SK-N-SH (cell line): ENCODE data around the gene ATR. TPM values are rescaled to one million over a fixed set of nuclear protein-coding genes. Genes with fewer than 3 reads are reported as not detected.
A peak's percentile ranks its signal among the peaks of the same experiment; 100 is the strongest.

Source experiments
- CTCF ChIA-PET: fragments of 300-600, 350-600 bp; formaldehyde crosslinking; extraction: SDS; loops from one replicate; lab custom pipeline; 2021; lab: Yijun Ruan, JAX
- POLR2A ChIA-PET: fragments of 350-600 bp; sonication (Branson Sonifier 250); formaldehyde crosslinking; extraction: SDS; loops from one replicate; lab custom pipeline; 2020; ENCODE audit warnings: antibody characterized with exemption, inconsistent platforms; lab: Yijun Ruan, JAX
- DNase-seq: peaks from one replicate; pipeline ENCODE4 v3.0.0; 2012
- H2AFZ ChIP-seq: fragments of 200-600 bp; sonication (generic); 2 replicates; pipeline ENCODE4 v1.8.1; 2016; ENCODE audit warnings: antibody characterized with exemption, mild to moderate bottlenecking, low read depth
- H3F3A ChIP-seq: fragments of 200-600 bp; sonication (generic); replicated peaks from 2 replicates; pipeline ENCODE3; 2016; ENCODE audit warnings: antibody characterized with exemption, mild to moderate bottlenecking; ENCODE audit not compliant: insufficient read depth
- H3K27ac ChIP-seq, 2 experiments: fragments of 200-500 bp in 1 of 2; fragments of 200-600 bp in 1 of 2; sonication (Bioruptor generic) in 1 of 2; sonication (generic), shearing (Covaris generic) in 1 of 2; 2 replicates each; pipeline versions ENCODE4 v1.5.1 to v1.6.1; 2014 to 2016; ENCODE audit warnings: low read depth in 2 of 2, inconsistent platforms in 1 of 2, low read length in 1 of 2, mild to moderate bottlenecking in 1 of 2, mixed read lengths in 1 of 2
- H3K27me3 ChIP-seq: fragments of 200-600 bp; sonication (generic), shearing (Covaris generic); 2 replicates; pipeline ENCODE4 v1.6.1; 2016; ENCODE audit warnings: mixed run types; ENCODE audit not compliant: insufficient read depth
- H3K36me3 ChIP-seq, 2 experiments: fragments of 200-500 bp in 1 of 2; fragments of 200-600 bp in 1 of 2; sonication (Bioruptor generic) in 1 of 2; sonication (generic) in 1 of 2; replicated peaks in 1 of 2; 2 replicates each; pipeline versions ENCODE3 to v1.5.1; 2014 to 2016; ENCODE audit warnings: low read length in 1 of 2, mild to moderate bottlenecking in 1 of 2; ENCODE audit not compliant: insufficient read depth in 2 of 2, control insufficient read depth in 1 of 2
- H3K4me1 ChIP-seq, 2 experiments: fragments of 200-500 bp in 1 of 2; fragments of 200-600 bp in 1 of 2; sonication (Bioruptor generic) in 1 of 2; sonication (generic), shearing (Covaris generic) in 1 of 2; 2 replicates each; pipeline versions ENCODE4 v1.5.1 to v1.6.1; 2014 to 2016; ENCODE audit warnings: low read depth in 1 of 2, low read length in 1 of 2, mixed run types in 1 of 2; ENCODE audit not compliant: insufficient read depth in 2 of 2, control insufficient read depth in 1 of 2
- H3K4me2 ChIP-seq: fragments of 200-600 bp; sonication (generic), shearing (Covaris generic); 2 replicates; pipeline ENCODE4 v1.6.1; 2017; ENCODE audit warnings: mixed run types
- H3K4me3 ChIP-seq, 2 experiments: fragments of 200-500 bp in 1 of 2; fragments of 200-600 bp in 1 of 2; sonication (Bioruptor generic) in 1 of 2; sonication (generic), shearing (Covaris generic) in 1 of 2; 2 replicates each; pipeline versions ENCODE4 v1.5.1 to v1.8.1; 2014 to 2016; ENCODE audit warnings: low read depth in 2 of 2, inconsistent platforms in 1 of 2, low read length in 1 of 2, mild to moderate bottlenecking in 1 of 2, mixed read lengths in 1 of 2, moderate library complexity in 1 of 2
- H3K79me2 ChIP-seq: fragments of 200-600 bp; sonication (generic); 2 replicates; pipeline ENCODE4 v1.8.1; 2017; ENCODE audit warnings: mild to moderate bottlenecking; ENCODE audit not compliant: insufficient read depth
- H3K9ac ChIP-seq: fragments of 200-600 bp; sonication (generic); 2 replicates; pipeline ENCODE4 v1.6.1; 2017; ENCODE audit warnings: mixed run types
- H3K9me2 ChIP-seq: fragments of 200-600 bp; sonication (generic); 2 replicates; pipeline ENCODE4 v1.6.1; 2017; ENCODE audit warnings: mixed run types
- H3K9me3 ChIP-seq: fragments of 200-600 bp; sonication (generic); 2 replicates; pipeline ENCODE4 v1.6.1; 2017; ENCODE audit warnings: mixed run types, mild to moderate bottlenecking, moderate library complexity
- H4K20me1 ChIP-seq: fragments of 200-600 bp; sonication (generic); 2 replicates; pipeline ENCODE4 v1.6.1; 2017; ENCODE audit warnings: mild to moderate bottlenecking, mixed run types; ENCODE audit not compliant: insufficient read depth
- CHD2 ChIP-seq: fragments of 150-350 bp; IDR thresholded peaks from 2 replicates; pipeline ENCODE4 v1.6.1; 2018; ENCODE audit warnings: low read length; ENCODE audit not compliant: partially characterized antibody
- ELF1 ChIP-seq: IDR thresholded peaks from 2 replicates; pipeline ENCODE4 v1.4.0; 2012
- EP300 ChIP-seq, 2 experiments: IDR thresholded peaks; 2 replicates each; pipeline versions ENCODE4 v1.4.0 to v1.6.1; 2012; ENCODE audit warnings: borderline replicate concordance in 1 of 2, low read depth in 1 of 2, low read length in 1 of 2
- FOXM1 ChIP-seq: IDR thresholded peaks from 2 replicates; pipeline ENCODE4 v1.4.0; 2012; ENCODE audit warnings: low read depth, mild to moderate bottlenecking
- GATA2 ChIP-seq: sonication (generic); formaldehyde crosslinking; IDR thresholded peaks from 2 replicates; pipeline ENCODE4 v1.5.0; 2020; ENCODE audit warnings: mild to moderate bottlenecking, missing genetic modification reagents
- JUND ChIP-seq: IDR thresholded peaks from 2 replicates; pipeline ENCODE4 v1.4.0; 2012
- MAX ChIP-seq: IDR thresholded peaks from 2 replicates; pipeline ENCODE4 v1.4.0; 2012; ENCODE audit warnings: low read depth
- MEF2A ChIP-seq: IDR thresholded peaks from 2 replicates; pipeline ENCODE4 v1.4.0; 2012; ENCODE audit warnings: low read depth, borderline replicate concordance
- NRF1 ChIP-seq: IDR thresholded peaks from 2 replicates; pipeline ENCODE4 v1.6.1; 2012; ENCODE audit warnings: low read depth, mild to moderate bottlenecking, low read length
- POLR2AphosphoS5 ChIP-seq: IDR thresholded peaks from 2 replicates; pipeline ENCODE4 v1.6.1; 2012; ENCODE audit warnings: low read depth, low read length
- RCOR1 ChIP-seq: fragments of 150-350 bp; IDR thresholded peaks from 2 replicates; pipeline ENCODE4 v1.6.1; 2017; ENCODE audit warnings: antibody characterized with exemption, low read length
- REST ChIP-seq: IDR thresholded peaks from 2 replicates; pipeline ENCODE4 v1.6.1; 2012; ENCODE audit warnings: mild to moderate bottlenecking, low read depth, low read length, moderate library complexity
- RFX5 ChIP-seq: IDR thresholded peaks from 2 replicates; pipeline ENCODE4 v1.6.1; 2012; ENCODE audit warnings: mild to moderate bottlenecking, improper control_type of control experiment, low read length
- SIN3A ChIP-seq: IDR thresholded peaks from 2 replicates; pipeline ENCODE4 v1.6.1; 2012; ENCODE audit warnings: low read depth, mild to moderate bottlenecking, low read length, moderate library complexity, borderline replicate concordance
- SMC3 ChIP-seq: IDR thresholded peaks from 2 replicates; pipeline ENCODE4 v1.6.1; 2012; ENCODE audit warnings: low read depth, low read length, improper control_type of control experiment
- TCF12 ChIP-seq: IDR thresholded peaks from 2 replicates; pipeline ENCODE4 v1.4.0; 2012
- TEAD4 ChIP-seq: IDR thresholded peaks from 2 replicates; pipeline ENCODE4 v1.4.0; 2012; ENCODE audit warnings: mild to moderate bottlenecking, borderline replicate concordance; ENCODE audit not compliant: insufficient read depth
- USF2 ChIP-seq: fragments of 150-350 bp; IDR thresholded peaks from 2 replicates; pipeline ENCODE4 v1.6.1; 2017; ENCODE audit warnings: antibody characterized with exemption, low read length, low read depth, borderline replicate concordance
- WGBS: methylation state at CpG from one replicate; pipeline ENCODE4 v1.1.6; 2017; ENCODE audit warnings: low lambda C conversion rate; 5-methylcytosine and 5-hydroxymethylcytosine counted together
- polyA plus RNA-seq, 3 experiments: library from polyadenylated mRNA; depleted of rRNA; stranded (reverse); fragments of >200 nt; gene quantifications; 2 replicates each; pipeline ENCODE4 v1.2.3, GENCODE V29; 2012
- TF ChIP-seq, protein P1 (sequence below): fragments of 150-350 bp; IDR thresholded peaks from 2 replicates; pipeline ENCODE4 v1.6.1; 2016; ENCODE audit warnings: mild to moderate bottlenecking, low read depth, low read length

The ATR gene
- polyA plus RNA-seq, 1 of the 3 experiments (the other 2 are of a cell fraction): 7.3 TPM

GRCh38 chr3:142502187-142502985 lies 76.1 kb downstream of the ATR start (continued):
- TF ChIP-seq USF2 (no peak), JUND (0 out of 2 replicates have a peak, but pooled peaks have one; percentile 14), TEAD4 (0 out of 2 replicates have a peak, but pooled peaks have one; percentile 12), CHD2 (no peak), EP300 (IDR thresholded peaks at IDR 0.05; ENCODE audit: borderline replicate concordance in 1 of 2, low read depth in 1 of 2, low read length in 1 of 2) (peak in 1 of 2 experiments; percentile 8; a peak in 1 of 4 replicates), ELF1 (no peak), NRF1 (no peak), RFX5 (no peak), POLR2AphosphoS5 (no peak), SIN3A (no peak)
- TF ChIP-seq, protein P1, sequence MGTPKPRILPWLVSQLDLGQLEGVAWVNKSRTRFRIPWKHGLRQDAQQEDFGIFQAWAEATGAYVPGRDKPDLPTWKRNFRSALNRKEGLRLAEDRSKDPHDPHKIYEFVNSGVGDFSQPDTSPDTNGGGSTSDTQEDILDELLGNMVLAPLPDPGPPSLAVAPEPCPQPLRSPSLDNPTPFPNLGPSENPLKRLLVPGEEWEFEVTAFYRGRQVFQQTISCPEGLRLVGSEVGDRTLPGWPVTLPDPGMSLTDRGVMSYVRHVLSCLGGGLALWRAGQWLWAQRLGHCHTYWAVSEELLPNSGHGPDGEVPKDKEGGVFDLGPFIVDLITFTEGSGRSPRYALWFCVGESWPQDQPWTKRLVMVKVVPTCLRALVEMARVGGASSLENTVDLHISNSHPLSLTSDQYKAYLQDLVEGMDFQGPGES: no peak

DNA sequence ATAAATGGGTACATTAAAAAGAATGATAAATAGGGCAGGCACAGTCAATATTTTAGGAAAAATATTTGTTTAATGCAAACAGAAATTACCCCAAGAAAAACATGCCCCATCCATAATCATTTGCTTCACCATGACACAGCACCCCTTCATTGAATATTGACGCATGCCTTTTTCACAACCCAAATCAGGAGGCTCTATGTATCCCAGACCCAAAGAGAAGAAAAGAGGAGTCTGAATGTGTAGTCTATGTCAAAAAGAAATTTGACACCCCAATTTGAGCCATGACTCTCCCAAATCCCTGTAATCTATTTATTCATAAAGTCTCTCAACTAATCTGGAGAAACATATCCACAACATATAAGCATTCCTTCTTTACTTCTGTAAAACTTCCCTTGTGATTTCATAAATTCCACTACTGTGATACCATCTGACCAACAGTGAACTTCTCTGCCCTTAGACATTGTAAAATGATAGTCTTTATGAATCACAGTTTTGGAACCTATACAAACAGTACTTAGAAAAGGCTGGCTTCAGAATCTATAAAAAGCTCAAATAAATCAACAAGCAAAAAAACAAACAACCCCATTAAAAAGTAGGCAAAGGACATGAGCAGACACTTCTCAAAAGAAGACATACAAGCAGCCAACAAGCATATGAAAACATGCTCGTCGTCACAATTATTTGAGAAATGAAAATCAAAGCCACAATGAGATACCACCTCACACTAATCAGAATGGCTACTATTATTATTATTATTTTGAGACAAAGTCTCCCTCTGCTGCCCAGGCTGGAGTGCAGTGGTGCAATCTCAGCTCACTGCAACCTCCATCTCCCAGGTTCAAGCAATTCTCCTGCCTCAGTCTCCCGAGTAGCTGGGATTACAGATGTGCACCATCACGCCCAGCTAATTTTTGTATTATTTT lies 77.3 kb downstream of the ATR start:
- peaks cover 0 to 18% of the 10 kb centered on the region in 2 experiments; a peak in 3 of 4 replicates for H3K4me1 ChIP-seq
- H3K9me2 ChIP-seq: no peaks in the 10 kb centered on the region
- peaks cover 4% of the 10 kb centered on the region; the same call in 1 of the 2 replicates for H3K79me2 ChIP-seq
- peaks cover 4% of the 10 kb centered on the region for H4K20me1 ChIP-seq
- ChIA-PET POLR2A (no interaction called here), CTCF (no interaction called here)
- peaks cover 21% of the 10 kb centered on the region for H3F3A ChIP-seq
- peaks cover 32 to 34% of the 10 kb centered on the region in 2 experiments for H3K36me3 ChIP-seq
- no peaks in the 10 kb centered on the region for H3K9me3 ChIP-seq
- no peak overlapping the region for H2AFZ ChIP-seq
- DNase-seq: no peak
- no peak overlapping the region for H3K4me3 ChIP-seq
- peak overlapping the region; percentile 33 for H3K9ac ChIP-seq
- 80% methylated on average over 5 of the region's 5 CpGs for WGBS
- H3K4me2 ChIP-seq: peak overlapping the region; percentile 55
- H3K27me3 ChIP-seq: no peaks in the 10 kb centered on the region
- H3K27ac ChIP-seq: peak overlapping the region; percentile 73 to 85; a peak in 3 of 4 replicates
- TF ChIP-seq USF2 (no peak), FOXM1 (peak; percentile 65; the same call in 1 of the 2 replicates), REST (no peak), TCF12 (peak; percentile 86), TEAD4 (peak; percentile 82), RCOR1 (no peak), MAX (no peak), NRF1 (no peak), MEF2A (peak; percentile 86), ELF1 (no peak), EP300 (IDR thresholded peaks at IDR 0.05; ENCODE audit: borderline replicate concordance in 1 of 2, low read depth in 1 of 2, low read length in 1 of 2) (peak in 1 of 2 experiments; percentile 66; a peak in 1 of 4 replicates), GATA2 (CRISPR knock-in tag) (no peak), SMC3 (no peak), RFX5 (no peak)
